ENCODE measurements around the gene MATCAP1. TPM values are rescaled to one million over a fixed set of nuclear protein-coding genes. Genes with fewer than 3 reads are reported as not detected.

Gene MATCAP1
- total and polyA plus RNA-seq, 4 experiments from 2014 or later = 1.8 to 9.0 (median 5.8) TPM

GRCh38 chr16:67191411-67191994 is 7.7 kb upstream of the MATCAP1 start:
- Histone ChIP-seq H3K27ac (ENCODE audit: low read depth, low read length) (peak overlapping the region; percentile 80), H3K36me3 (ENCODE audit: insufficient read depth, low read length) (peaks cover 27% of the 10 kb centered on the region), H3K4me1 (ENCODE audit: insufficient read depth, low read length) (peaks cover 30% of the 10 kb centered on the region), H3K4me3 (ENCODE audit: low read length in 2 of 2) (peak overlapping the region; percentile 84 to 87), H3K9me3 (ENCODE audit: control insufficient read depth in 1 of 2, low read length in 2 of 2) (no peaks in the 10 kb centered on the region), H3K27me3 (ENCODE audit: insufficient read depth, low read length) (no peaks in the 10 kb centered on the region)
- no peak for DNase-seq
- Mint-ChIP-seq H3K36me3 (peaks cover 11 to 37% of the 10 kb centered on the region in 2 donors), H3K4me1 (peaks cover 20 to 45% (median 34%) of the 10 kb centered on the region in 4 donors), H3K4me3 (peak overlapping the region; percentile 86 to 96 (median 90)), H3K9me3 (peaks cover 0 to 2% (median 0%) of the 10 kb centered on the region in 8 donors), H3K27ac (peak overlapping the region; percentile 75 to 95 (median 87)), H3K27me3 (no peaks in the 10 kb centered on the region)
- intact Hi-C loops (cut with micrococcal nuclease) = no loop called here
- ChIA-PET CTCF (ENCODE audit: partially characterized antibody) (interaction anchor here (1.1 to 1.7 kb wide), 2 partner anchors 9 to 35 kb away, joined by 3 to 4 read pairs; no protein-coding TSS in a partner anchor), POLR2A (ENCODE audit: partially characterized antibody) (interaction anchor here (1.6 to 2.4 kb wide), 5 partner anchors 17 to 258 kb away, joined by 4 to 12 read pairs (median 9); no protein-coding TSS in a partner anchor)

GRCh38 chr16:67190448-67191399 is 7.0 kb upstream of the MATCAP1 start:
- H3K36me3 Mint-ChIP-seq = peaks cover 4 to 29% of the 10 kb centered on the region in 2 donors
- CTCF ChIA-PET (ENCODE audit: partially characterized antibody) = no interaction called here
- no peaks in the 10 kb centered on the region for H3K9me3 ChIP-seq (ENCODE audit: control insufficient read depth in 1 of 2, low read length in 2 of 2)
- H3K27me3 ChIP-seq (ENCODE audit: insufficient read depth, low read length) = no peaks in the 10 kb centered on the region
- peaks cover 19% of the 10 kb centered on the region for H3K36me3 ChIP-seq (ENCODE audit: insufficient read depth, low read length)
- no peaks in the 10 kb centered on the region for H3K27me3 Mint-ChIP-seq
- intact Hi-C loops (cut with micrococcal nuclease) = no loop called here
- peak overlapping the region in 4 of 7 donors; percentile 84 to 95 (median 86) for H3K27ac Mint-ChIP-seq
- no peak overlapping the region for H3K4me3 ChIP-seq (ENCODE audit: low read length in 2 of 2)
- peaks cover 31% of the 10 kb centered on the region for H3K4me1 ChIP-seq (ENCODE audit: insufficient read depth, low read length)
- POLR2A ChIA-PET (ENCODE audit: partially characterized antibody) = interaction anchor here (0.7 to 2.1 kb wide), 3 partner anchors 16 to 36 kb away, joined by 3 to 7 read pairs (median 4); partner anchors contain the start of gene TMEM208
- H3K4me3 Mint-ChIP-seq = peak overlapping the region in 4 of 8 donors; percentile 25 to 91 (median 87)
- no peak overlapping the region for H3K27ac ChIP-seq (ENCODE audit: low read depth, low read length)
- peaks cover 16 to 39% (median 29%) of the 10 kb centered on the region in 4 donors for H3K4me1 Mint-ChIP-seq
- peaks cover 0 to 2% (median 0%) of the 10 kb centered on the region in 8 donors for H3K9me3 Mint-ChIP-seq
- no peak for DNase-seq

GRCh38 chr16:67190041-67190440 is 6.3 kb upstream of the MATCAP1 start, which contains the start of gene EXOC3L1:
Gene EXOC3L1 (minus strand): TSS chr16:67190136. CDS start chr16:67189676, 460 bp downstream.
- DNase-seq = no peak
- Mint-ChIP-seq H3K27me3 (peaks cover 0 to 2% of the 10 kb centered on the region in 2 donors), H3K4me3 (peak within 1 kb of the TSS in 4 of 8 donors; percentile 10 to 57 (median 32)), H3K27ac (peak within 1 kb of the TSS in 1 of 7 donors; percentile 85), H3K36me3 (peaks cover 0 to 26% of the 10 kb centered on the region in 2 donors), H3K4me1 (peaks cover 23 to 41% (median 34%) of the 10 kb centered on the region in 4 donors), H3K9me3 (no peaks in the 10 kb centered on the region)
- H3K27me3 ChIP-seq (ENCODE audit: insufficient read depth, low read length) = no peaks in the 10 kb centered on the region
- intact Hi-C loops (cut with micrococcal nuclease) = no loop called here
- ChIA-PET CTCF (ENCODE audit: partially characterized antibody) (interaction anchor here (1.1 to 1.3 kb wide), 2 partner anchors 38 to 212 kb away, joined by 3 read pairs; no protein-coding TSS in a partner anchor), POLR2A (ENCODE audit: partially characterized antibody) (interaction anchor here (0.7 to 2.1 kb wide), 4 partner anchors 16 to 37 kb away, joined by 3 to 7 read pairs (median 4); partner anchors contain the start of gene TMEM208)
- H3K9me3 ChIP-seq (ENCODE audit: control insufficient read depth in 1 of 2, low read length in 2 of 2) = no peaks in the 10 kb centered on the region
- peaks cover 38% of the 10 kb centered on the region for H3K4me1 ChIP-seq (ENCODE audit: insufficient read depth, low read length)
- H3K36me3 ChIP-seq (ENCODE audit: insufficient read depth, low read length) = peaks cover 13% of the 10 kb centered on the region
- no peak within 1 kb of the TSS for H3K27ac ChIP-seq (ENCODE audit: low read depth, low read length)
- no peak within 1 kb of the TSS for H3K4me3 ChIP-seq (ENCODE audit: low read length in 2 of 2)

- peaks cover under 1% of the 10 kb centered on the region for H3K36me3 ChIP-seq (ENCODE audit: insufficient read depth, low read length)
- Mint-ChIP-seq H3K36me3 (peaks cover 0 to 14% of the 10 kb centered on the region in 2 donors), H3K27ac (no peak overlapping the region), H3K4me1 (peaks cover 24 to 38% (median 31%) of the 10 kb centered on the region in 4 donors), H3K9me3 (no peaks in the 10 kb centered on the region), H3K27me3 (peaks cover 0 to 2% of the 10 kb centered on the region in 2 donors), H3K4me3 (no peak overlapping the region)
- H3K4me3 ChIP-seq (ENCODE audit: low read length in 2 of 2) = no peak overlapping the region
- no peaks in the 10 kb centered on the region for H3K9me3 ChIP-seq (ENCODE audit: control insufficient read depth in 1 of 2, low read length in 2 of 2)
- peaks cover 39% of the 10 kb centered on the region for H3K4me1 ChIP-seq (ENCODE audit: insufficient read depth, low read length)
- intact Hi-C loops (cut with micrococcal nuclease) = no loop called here
- H3K27me3 ChIP-seq (ENCODE audit: insufficient read depth, low read length) = no peaks in the 10 kb centered on the region
- ChIA-PET CTCF (ENCODE audit: partially characterized antibody) (interaction anchor here (1.0 to 1.4 kb wide), 6 partner anchors 28 to 211 kb away, joined by 3 to 4 read pairs (median 3); partner anchors contain the start of genes FBXL8 and TRADD), POLR2A (ENCODE audit: partially characterized antibody) (interaction anchor here (1.7 to 2.1 kb wide), 2 partner anchors 14 to 34 kb away, joined by 5 to 7 read pairs; no protein-coding TSS in a partner anchor)
- no peak overlapping the region for H3K27ac ChIP-seq (ENCODE audit: low read depth, low read length)
- DNase-seq = no peak
Measured at GRCh38 chr16:67188798-67189197, 5.0 kb upstream of the MATCAP1 start.

GRCh38 chr16:67188323-67188722 is 4.6 kb upstream of the MATCAP1 start:
- Mint-ChIP-seq H3K4me1 (peaks cover 21 to 34% (median 26%) of the 10 kb centered on the region in 4 donors), H3K9me3 (no peaks in the 10 kb centered on the region), H3K36me3 (peaks cover 0 to 11% of the 10 kb centered on the region in 2 donors), H3K4me3 (peak overlapping the region in 1 of 8 donors; percentile 65), H3K27ac (no peak overlapping the region), H3K27me3 (peaks cover 0 to 2% of the 10 kb centered on the region in 2 donors)
- no peaks in the 10 kb centered on the region for H3K36me3 ChIP-seq (ENCODE audit: insufficient read depth, low read length)
- no peak overlapping the region for H3K27ac ChIP-seq (ENCODE audit: low read depth, low read length)
- peaks cover 36% of the 10 kb centered on the region for H3K4me1 ChIP-seq (ENCODE audit: insufficient read depth, low read length)
- ChIA-PET POLR2A (ENCODE audit: partially characterized antibody) (interaction anchor here (1.2 to 2.1 kb wide), 3 partner anchors 14 to 33 kb away, joined by 3 to 7 read pairs (median 5); no protein-coding TSS in a partner anchor), CTCF (ENCODE audit: partially characterized antibody) (interaction anchor here (1.3 to 1.7 kb wide), 3 partner anchors 28 to 204 kb away, joined by 3 to 4 read pairs (median 3); partner anchors contain the start of genes FBXL8 and TRADD)
- intact Hi-C loops (cut with micrococcal nuclease) = no loop called here
- H3K4me3 ChIP-seq (ENCODE audit: low read length in 2 of 2) = no peak overlapping the region
- no peaks in the 10 kb centered on the region for H3K27me3 ChIP-seq (ENCODE audit: insufficient read depth, low read length)
- H3K9me3 ChIP-seq (ENCODE audit: control insufficient read depth in 1 of 2, low read length in 2 of 2) = no peaks in the 10 kb centered on the region
- DNase-seq = no peak

GRCh38 chr16:67187175-67187890 is 3.6 kb upstream of the MATCAP1 start:
- ChIA-PET POLR2A (ENCODE audit: partially characterized antibody) (interaction anchor here (1.0 to 1.3 kb wide), 3 partner anchors 24 to 36 kb away, joined by 3 read pairs; partner anchors contain the start of gene B3GNT9), CTCF (ENCODE audit: partially characterized antibody) (interaction anchor here (1.7 to 4.9 kb wide), 2 partner anchors 12 to 169 kb away, joined by 4 to 32 read pairs; no protein-coding TSS in a partner anchor)
- Mint-ChIP-seq H3K4me1 (peaks cover 15 to 24% (median 18%) of the 10 kb centered on the region in 4 donors), H3K27me3 (peaks cover 0 to 2% of the 10 kb centered on the region in 2 donors), H3K4me3 (no peak overlapping the region), H3K36me3 (peaks cover 0 to 5% of the 10 kb centered on the region in 2 donors), H3K9me3 (no peaks in the 10 kb centered on the region), H3K27ac (peak overlapping the region in 1 of 7 donors; percentile 21)
- H3K27ac ChIP-seq (ENCODE audit: low read depth, low read length) = no peak overlapping the region
- H3K4me3 ChIP-seq (ENCODE audit: low read length in 2 of 2) = no peak overlapping the region
- no peaks in the 10 kb centered on the region for H3K9me3 ChIP-seq (ENCODE audit: control insufficient read depth in 1 of 2, low read length in 2 of 2)
- no peak for DNase-seq
- intact Hi-C loops (cut with micrococcal nuclease) = no loop called here
- no peaks in the 10 kb centered on the region for H3K27me3 ChIP-seq (ENCODE audit: insufficient read depth, low read length)
- peaks cover 33% of the 10 kb centered on the region for H3K4me1 ChIP-seq (ENCODE audit: insufficient read depth, low read length)
- no peaks in the 10 kb centered on the region for H3K36me3 ChIP-seq (ENCODE audit: insufficient read depth, low read length)
